ENCODE measurements around the gene MAPK8.

Gene MAPK8

GRCh38 chr10:48431871-48432270 lies 125.4 kb downstream of the MAPK8 start:
- no peaks in the 10 kb centered on the region for H3K27me3 ChIP-seq (replicated peaks; ENCODE audit: control insufficient read depth, insufficient read depth, low read length)
- no peak for TF ChIP-seq CTCF (IDR thresholded peaks at IDR 0.05; ENCODE audit: insufficient read depth, low read length, poor library complexity, severe bottlenecking)
- no peak overlapping the region for H3K4me3 ChIP-seq (replicated peaks; ENCODE audit: low read depth, low read length)
- no peaks in the 10 kb centered on the region; the same call in 1 of the 2 replicates for H3K36me3 ChIP-seq (ENCODE audit: control insufficient read depth, insufficient read depth, low read length)
- DNase-seq (ENCODE audit: extremely low read depth, insufficient read length): no peak

GRCh38 chr10:48437546-48437945 lies 131.1 kb downstream of the MAPK8 start:
- TF ChIP-seq CTCF (IDR thresholded peaks at IDR 0.05; ENCODE audit: insufficient read depth, low read length, poor library complexity, severe bottlenecking): no peak
- no peaks in the 10 kb centered on the region; the same call in 1 of the 2 replicates for H3K36me3 ChIP-seq (ENCODE audit: control insufficient read depth, insufficient read depth, low read length)
- DNase-seq (ENCODE audit: extremely low read depth, insufficient read length): no peak
- H3K27me3 ChIP-seq (replicated peaks; ENCODE audit: control insufficient read depth, insufficient read depth, low read length): no peaks in the 10 kb centered on the region
- no peak overlapping the region for H3K4me3 ChIP-seq (replicated peaks; ENCODE audit: low read depth, low read length)

GRCh38 chr10:48439031-48439430 lies 132.6 kb downstream of the MAPK8 start:
- H3K27me3 ChIP-seq (replicated peaks; ENCODE audit: control insufficient read depth, insufficient read depth, low read length): no peaks in the 10 kb centered on the region
- H3K36me3 ChIP-seq (ENCODE audit: control insufficient read depth, insufficient read depth, low read length): no peaks in the 10 kb centered on the region; the same call in 1 of the 2 replicates
- DNase-seq (ENCODE audit: extremely low read depth, insufficient read length): no peak
- H3K4me3 ChIP-seq (replicated peaks; ENCODE audit: low read depth, low read length): no peak overlapping the region
- TF ChIP-seq CTCF (IDR thresholded peaks at IDR 0.05; ENCODE audit: insufficient read depth, low read length, poor library complexity, severe bottlenecking): no peak

- no peak overlapping the region for H3K4me3 ChIP-seq (replicated peaks; ENCODE audit: low read depth, low read length)
- TF ChIP-seq CTCF (IDR thresholded peaks at IDR 0.05; ENCODE audit: insufficient read depth, low read length, poor library complexity, severe bottlenecking): no peak
- no peaks in the 10 kb centered on the region; the same call in 1 of the 2 replicates for H3K36me3 ChIP-seq (ENCODE audit: control insufficient read depth, insufficient read depth, low read length)
- H3K27me3 ChIP-seq (replicated peaks; ENCODE audit: control insufficient read depth, insufficient read depth, low read length): no peaks in the 10 kb centered on the region
- no peak for DNase-seq (ENCODE audit: extremely low read depth, insufficient read length)
These were observed 133.1 kb downstream of the MAPK8 start for GRCh38 chr10:48439581-48440041.

GRCh38 chr10:48440771-48441170 lies 134.3 kb downstream of the MAPK8 start:
- TF ChIP-seq CTCF (IDR thresholded peaks at IDR 0.05; ENCODE audit: insufficient read depth, low read length, poor library complexity, severe bottlenecking): no peak
- H3K4me3 ChIP-seq (replicated peaks; ENCODE audit: low read depth, low read length): no peak overlapping the region
- DNase-seq (ENCODE audit: extremely low read depth, insufficient read length): no peak
- H3K36me3 ChIP-seq (ENCODE audit: control insufficient read depth, insufficient read depth, low read length): no peaks in the 10 kb centered on the region
- no peaks in the 10 kb centered on the region for H3K27me3 ChIP-seq (replicated peaks; ENCODE audit: control insufficient read depth, insufficient read depth, low read length)
